GM12878 (cell line): ENCODE measurements around the gene BCHE. TPM values are rescaled to one million over a fixed set of nuclear protein-coding genes. Genes with fewer than 3 reads are reported as not detected.

ENCODE experiments used
- CBX5 ChIP-seq: sonication (generic); IDR thresholded peaks from 2 replicates; pipeline ENCODE4 v1.6.1; 2016; ENCODE audit warnings: low read depth, moderate library complexity, mild to moderate bottlenecking, inconsistent platforms
- IKZF2 ChIP-seq, 2 experiments: fragments of 450-650 bp; IDR thresholded peaks; 2 replicates each; pipeline ENCODE4 v1.6.1; 2017; ENCODE audit warnings: mild to moderate bottlenecking in 2 of 2, moderate library complexity in 2 of 2
- polyA plus RNA-seq, 11 experiments: library from polyadenylated mRNA; depleted of rRNA in 4 of 11; unstranded in 6 of 11; stranded (reverse) in 5 of 11; fragments of >200 nt; fragmentation: Nextera tagmentation in 4 of 11; fragmentation: Illumina TruSeq in 1 of 11; extraction: Ambion mirVana in 4 of 11; extraction: Trizol in 1 of 11; gene quantifications; 1 replicate in 1 of 11; 2 replicates in 10 of 11; pipeline versions ENCODE4 v1.2.1 to v1.2.3, GENCODE V29; 2011 to 2016; ENCODE audit warnings: inconsistent platforms in 2 of 11, missing spikeins in 2 of 11, low read depth in 1 of 11
- total RNA-seq, 4 experiments: library from RNA; depleted of rRNA in 3 of 4; stranded (reverse); fragments of >200 nt in 3 of 4; fragmentation: Illumina TruSeq in 1 of 4; extraction: Trizol in 1 of 4; gene quantifications; 2 replicates each; pipeline versions ENCODE4 v1.2.1 to v1.2.3, GENCODE V29; 2013 to 2021
- TF ChIP-seq, protein P1 (sequence below): fragments of 450-650 bp; formaldehyde crosslinking; IDR thresholded peaks from 2 replicates; pipeline ENCODE4 v1.5.0; 2022; ENCODE audit warnings: mild to moderate bottlenecking, missing genetic modification characterization
- TF ChIP-seq, protein P2 (sequence below): IDR thresholded peaks from 2 replicates; pipeline ENCODE4 v1.6.1; 2012; ENCODE audit warnings: mild to moderate bottlenecking, low read depth, low read length

Gene BCHE
- total and polyA plus RNA-seq, 10 of the 15 experiments (the other 5 are each of a cell fraction or from before 2014, with no cell fraction given) = 16.8 to 233 (median 29.3) TPM

DNA sequence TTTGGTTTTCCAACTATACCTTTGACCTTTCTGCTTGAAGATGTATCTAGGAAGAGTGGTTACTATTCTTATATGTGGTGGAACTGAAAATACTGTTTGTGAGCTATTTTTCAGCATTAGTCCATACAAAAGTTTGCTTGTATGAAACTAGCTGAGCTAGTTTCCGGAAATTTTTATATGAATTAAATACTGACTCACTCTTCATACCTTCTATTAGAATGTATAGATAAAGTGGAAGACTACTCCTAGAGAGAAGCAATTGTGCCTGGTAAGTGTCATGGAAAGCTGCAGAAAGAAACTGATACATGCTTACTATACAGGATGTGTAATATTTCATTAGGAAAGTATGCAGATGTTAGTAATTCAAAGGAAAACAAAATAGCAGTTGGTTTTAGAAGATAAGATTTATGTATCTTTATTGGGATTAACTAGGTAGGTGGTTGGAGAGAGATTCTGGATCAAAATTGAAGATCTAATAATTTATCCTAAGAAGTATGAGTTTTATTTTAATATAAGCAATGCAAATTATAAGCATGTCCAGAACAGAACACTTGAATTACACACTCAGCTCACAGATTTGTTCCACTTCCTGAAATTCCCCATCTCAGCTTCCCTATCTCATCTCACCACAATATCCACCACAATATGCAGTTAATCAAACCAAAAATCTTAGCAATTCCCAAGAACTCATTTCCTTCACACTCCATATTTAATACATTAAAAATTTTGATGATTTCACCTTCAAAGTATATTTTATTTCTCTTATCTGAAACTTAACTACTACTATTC, 82.8 kb downstream of the BCHE start (continued):
- TF ChIP-seq IKZF2 (IDR thresholded peaks at IDR 0.05) = no peak
- TF ChIP-seq, protein P1, sequence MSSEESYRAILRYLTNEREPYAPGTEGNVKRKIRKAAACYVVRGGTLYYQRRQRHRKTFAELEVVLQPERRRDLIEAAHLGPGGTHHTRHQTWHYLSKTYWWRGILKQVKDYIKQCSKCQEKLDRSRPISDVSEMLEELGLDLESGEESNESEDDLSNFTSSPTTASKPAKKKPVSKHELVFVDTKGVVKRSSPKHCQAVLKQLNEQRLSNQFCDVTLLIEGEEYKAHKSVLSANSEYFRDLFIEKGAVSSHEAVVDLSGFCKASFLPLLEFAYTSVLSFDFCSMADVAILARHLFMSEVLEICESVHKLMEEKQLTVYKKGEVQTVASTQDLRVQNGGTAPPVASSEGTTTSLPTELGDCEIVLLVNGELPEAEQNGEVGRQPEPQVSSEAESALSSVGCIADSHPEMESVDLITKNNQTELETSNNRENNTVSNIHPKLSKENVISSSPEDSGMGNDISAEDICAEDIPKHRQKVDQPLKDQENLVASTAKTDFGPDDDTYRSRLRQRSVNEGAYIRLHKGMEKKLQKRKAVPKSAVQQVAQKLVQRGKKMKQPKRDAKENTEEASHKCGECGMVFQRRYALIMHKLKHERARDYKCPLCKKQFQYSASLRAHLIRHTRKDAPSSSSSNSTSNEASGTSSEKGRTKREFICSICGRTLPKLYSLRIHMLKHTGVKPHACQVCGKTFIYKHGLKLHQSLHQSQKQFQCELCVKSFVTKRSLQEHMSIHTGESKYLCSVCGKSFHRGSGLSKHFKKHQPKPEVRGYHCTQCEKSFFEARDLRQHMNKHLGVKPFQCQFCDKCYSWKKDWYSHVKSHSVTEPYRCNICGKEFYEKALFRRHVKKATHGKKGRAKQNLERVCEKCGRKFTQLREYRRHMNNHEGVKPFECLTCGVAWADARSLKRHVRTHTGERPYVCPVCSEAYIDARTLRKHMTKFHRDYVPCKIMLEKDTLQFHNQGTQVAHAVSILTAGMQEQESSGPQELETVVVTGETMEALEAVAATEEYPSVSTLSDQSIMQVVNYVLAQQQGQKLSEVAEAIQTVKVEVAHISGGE (CRISPR knock-in tag) = no peak
- no peak for TF ChIP-seq CBX5
- TF ChIP-seq, protein P2, sequence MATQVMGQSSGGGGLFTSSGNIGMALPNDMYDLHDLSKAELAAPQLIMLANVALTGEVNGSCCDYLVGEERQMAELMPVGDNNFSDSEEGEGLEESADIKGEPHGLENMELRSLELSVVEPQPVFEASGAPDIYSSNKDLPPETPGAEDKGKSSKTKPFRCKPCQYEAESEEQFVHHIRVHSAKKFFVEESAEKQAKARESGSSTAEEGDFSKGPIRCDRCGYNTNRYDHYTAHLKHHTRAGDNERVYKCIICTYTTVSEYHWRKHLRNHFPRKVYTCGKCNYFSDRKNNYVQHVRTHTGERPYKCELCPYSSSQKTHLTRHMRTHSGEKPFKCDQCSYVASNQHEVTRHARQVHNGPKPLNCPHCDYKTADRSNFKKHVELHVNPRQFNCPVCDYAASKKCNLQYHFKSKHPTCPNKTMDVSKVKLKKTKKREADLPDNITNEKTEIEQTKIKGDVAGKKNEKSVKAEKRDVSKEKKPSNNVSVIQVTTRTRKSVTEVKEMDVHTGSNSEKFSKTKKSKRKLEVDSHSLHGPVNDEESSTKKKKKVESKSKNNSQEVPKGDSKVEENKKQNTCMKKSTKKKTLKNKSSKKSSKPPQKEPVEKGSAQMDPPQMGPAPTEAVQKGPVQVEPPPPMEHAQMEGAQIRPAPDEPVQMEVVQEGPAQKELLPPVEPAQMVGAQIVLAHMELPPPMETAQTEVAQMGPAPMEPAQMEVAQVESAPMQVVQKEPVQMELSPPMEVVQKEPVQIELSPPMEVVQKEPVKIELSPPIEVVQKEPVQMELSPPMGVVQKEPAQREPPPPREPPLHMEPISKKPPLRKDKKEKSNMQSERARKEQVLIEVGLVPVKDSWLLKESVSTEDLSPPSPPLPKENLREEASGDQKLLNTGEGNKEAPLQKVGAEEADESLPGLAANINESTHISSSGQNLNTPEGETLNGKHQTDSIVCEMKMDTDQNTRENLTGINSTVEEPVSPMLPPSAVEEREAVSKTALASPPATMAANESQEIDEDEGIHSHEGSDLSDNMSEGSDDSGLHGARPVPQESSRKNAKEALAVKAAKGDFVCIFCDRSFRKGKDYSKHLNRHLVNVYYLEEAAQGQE = no peak
